ENCODE measurements around the gene SH3BGR. TPM values are rescaled to one million over a fixed set of nuclear protein-coding genes. Genes with fewer than 3 reads are reported as not detected.

SH3BGR gene
- polyA plus RNA-seq, 1 donor (not counting 4 experiments of a cell fraction or from before 2014, with no cell fraction given), result 1.4 TPM

GRCh38 chr21:39468559-39468958 lies 16.8 kb downstream of the SH3BGR start:
- no peaks in the 10 kb centered on the region for H4K20me1 ChIP-seq (ENCODE audit: control insufficient read depth, extremely low read depth, insufficient read depth, low read length)
- no peaks in the 10 kb centered on the region for H3K79me2 ChIP-seq (ENCODE audit: control insufficient read depth, insufficient read depth, low read length)
- H3K27me3 ChIP-seq (ENCODE audit: control insufficient read depth, extremely low read depth, insufficient read depth, low read length), result no peaks in the 10 kb centered on the region
- H3K27ac ChIP-seq (ENCODE audit: control insufficient read depth, insufficient read depth, low read length), result no peak overlapping the region
- no peaks in the 10 kb centered on the region for H3K9me1 ChIP-seq (ENCODE audit: control insufficient read depth, extremely low read depth, insufficient read depth, low read length)
- no peaks in the 10 kb centered on the region for H3K4me1 ChIP-seq (ENCODE audit: control insufficient read depth, extremely low read depth, insufficient read depth, low read length)
- no peak overlapping the region for H3K4me2 ChIP-seq (ENCODE audit: control insufficient read depth, extremely low read depth, insufficient read depth, low read depth, low read length)
- H3K36me3 ChIP-seq (ENCODE audit: control insufficient read depth in 2 of 2, extremely low read depth in 1 of 2, insufficient read depth in 2 of 2, low read length in 2 of 2), result no peaks in the 10 kb centered on the region
- H3K9ac ChIP-seq (ENCODE audit: control insufficient read depth, extremely low read depth, insufficient read depth, low read length), result no peak overlapping the region
- H3K4me3 ChIP-seq (ENCODE audit: control insufficient read depth in 2 of 3, extremely low read depth in 1 of 3, insufficient read depth in 2 of 3, low read depth in 1 of 3, low read length in 3 of 3), result no peak overlapping the region
- TF ChIP-seq, protein P1, sequence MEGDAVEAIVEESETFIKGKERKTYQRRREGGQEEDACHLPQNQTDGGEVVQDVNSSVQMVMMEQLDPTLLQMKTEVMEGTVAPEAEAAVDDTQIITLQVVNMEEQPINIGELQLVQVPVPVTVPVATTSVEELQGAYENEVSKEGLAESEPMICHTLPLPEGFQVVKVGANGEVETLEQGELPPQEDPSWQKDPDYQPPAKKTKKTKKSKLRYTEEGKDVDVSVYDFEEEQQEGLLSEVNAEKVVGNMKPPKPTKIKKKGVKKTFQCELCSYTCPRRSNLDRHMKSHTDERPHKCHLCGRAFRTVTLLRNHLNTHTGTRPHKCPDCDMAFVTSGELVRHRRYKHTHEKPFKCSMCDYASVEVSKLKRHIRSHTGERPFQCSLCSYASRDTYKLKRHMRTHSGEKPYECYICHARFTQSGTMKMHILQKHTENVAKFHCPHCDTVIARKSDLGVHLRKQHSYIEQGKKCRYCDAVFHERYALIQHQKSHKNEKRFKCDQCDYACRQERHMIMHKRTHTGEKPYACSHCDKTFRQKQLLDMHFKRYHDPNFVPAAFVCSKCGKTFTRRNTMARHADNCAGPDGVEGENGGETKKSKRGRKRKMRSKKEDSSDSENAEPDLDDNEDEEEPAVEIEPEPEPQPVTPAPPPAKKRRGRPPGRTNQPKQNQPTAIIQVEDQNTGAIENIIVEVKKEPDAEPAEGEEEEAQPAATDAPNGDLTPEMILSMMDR (optimal IDR thresholded peaks at IDR 0.05 in 1 of 3, IDR thresholded peaks at IDR 0.05 in 1 of 3, conservative IDR thresholded peaks at IDR 0.05 in 1 of 3; ENCODE audit: extremely low read depth in 1 of 3, insufficient read depth in 2 of 3, low read length in 3 of 3), result no peak
- DNase-seq (ENCODE audit: low read depth, low spot score) (no peak), FAIRE-seq (no peak)
- H2AFZ ChIP-seq (ENCODE audit: control insufficient read depth, low read length), result no peak overlapping the region
- dilution Hi-C loops (cut with MboI; ENCODE audit: extremely low pct_ligation_motif_present, low sequenced_read_pairs), result no loop called here
- no peaks in the 10 kb centered on the region for H3K9me3 ChIP-seq (ENCODE audit: control insufficient read depth, low read depth, low read length)

DNA sequence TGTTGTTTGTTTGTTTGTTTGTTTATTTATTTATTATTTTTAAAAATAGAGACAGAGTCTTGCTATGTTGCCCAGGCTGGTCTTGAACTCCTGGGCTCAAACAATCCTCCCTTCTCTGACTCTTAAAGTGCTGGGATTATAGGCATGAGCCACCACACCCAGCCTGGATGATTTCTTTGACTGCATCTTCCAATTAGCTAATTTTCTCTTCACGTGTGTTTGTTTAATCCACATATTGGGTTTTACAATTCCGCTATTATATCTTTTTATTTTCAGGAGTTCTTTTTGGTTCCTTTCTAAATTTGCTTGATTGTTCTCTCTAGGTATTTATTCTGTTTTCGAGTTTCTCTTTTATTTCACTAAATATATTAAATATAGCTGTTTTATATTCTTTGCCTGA lies 19.8 kb downstream of the SH3BGR start:
- dilution Hi-C loops (cut with MboI; ENCODE audit: extremely low pct_ligation_motif_present, low sequenced_read_pairs), result no loop called here
- H3K9me1 ChIP-seq (ENCODE audit: control insufficient read depth, extremely low read depth, insufficient read depth, low read length), result no peaks in the 10 kb centered on the region
- H3K36me3 ChIP-seq (ENCODE audit: control insufficient read depth in 2 of 2, extremely low read depth in 1 of 2, insufficient read depth in 2 of 2, low read length in 2 of 2), result no peaks in the 10 kb centered on the region
- no peak for DNase-seq (ENCODE audit: low read depth, low spot score)
- H3K27me3 ChIP-seq (ENCODE audit: control insufficient read depth, extremely low read depth, insufficient read depth, low read length), result no peaks in the 10 kb centered on the region
- H3K9ac ChIP-seq (ENCODE audit: control insufficient read depth, extremely low read depth, insufficient read depth, low read length), result no peak overlapping the region
- TF ChIP-seq, protein P1 (optimal IDR thresholded peaks at IDR 0.05 in 1 of 3, IDR thresholded peaks at IDR 0.05 in 1 of 3, conservative IDR thresholded peaks at IDR 0.05 in 1 of 3; ENCODE audit: extremely low read depth in 1 of 3, insufficient read depth in 2 of 3, low read length in 3 of 3), result no peak
- TF ChIP-seq EZH2 (IDR thresholded peaks at IDR 0.05; ENCODE audit: low read length), result no peak
- no peak for FAIRE-seq
- no peak overlapping the region for H3K4me2 ChIP-seq (ENCODE audit: control insufficient read depth, extremely low read depth, insufficient read depth, low read depth, low read length)
- H3K4me3 ChIP-seq (ENCODE audit: control insufficient read depth in 2 of 3, extremely low read depth in 1 of 3, insufficient read depth in 2 of 3, low read depth in 1 of 3, low read length in 3 of 3), result no peak overlapping the region
- no peaks in the 10 kb centered on the region for H3K4me1 ChIP-seq (ENCODE audit: control insufficient read depth, extremely low read depth, insufficient read depth, low read length)
- H3K27ac ChIP-seq (ENCODE audit: control insufficient read depth, insufficient read depth, low read length), result no peak overlapping the region
- H2AFZ ChIP-seq (ENCODE audit: control insufficient read depth, low read length), result no peak overlapping the region
- H4K20me1 ChIP-seq (ENCODE audit: control insufficient read depth, extremely low read depth, insufficient read depth, low read length), result no peaks in the 10 kb centered on the region
- H3K79me2 ChIP-seq (ENCODE audit: control insufficient read depth, insufficient read depth, low read length), result no peaks in the 10 kb centered on the region
- no peaks in the 10 kb centered on the region for H3K9me3 ChIP-seq (ENCODE audit: control insufficient read depth, low read depth, low read length)
